Heart right ventricle (tissue), 16 donors: ENCODE results near the gene TBC1D4. TPM values are rescaled to one million over a fixed set of nuclear protein-coding genes. Genes with fewer than 3 reads are reported as not detected.

Source experiments
- ATAC-seq, 8 donors: fragments of 200-7000 bp; cut with Tn5 transposase; one replicate each; pipeline ENCODE4 v1.9.1; 2020; ENCODE audit warnings: mild to moderate bottlenecking in 8 of 8, moderate library complexity in 8 of 8, moderate number of reproducible peaks in 1 of 8
- DNase-seq, 2 donors: peaks; one replicate each; pipeline ENCODE4 v3.0.0-alpha.2; 2020
- H3K27ac ChIP-seq, 10 donors: fragments of 200-600 bp; sonication (generic) in 2 of 10; one replicate each; pipeline versions ENCODE4 v1.5.0 to v1.8.0; 2020 to 2022; ENCODE audit warnings: mild to moderate bottlenecking in 3 of 10
- H3K27me3 ChIP-seq, 7 donors: fragments of 200-600 bp; one replicate each; pipeline ENCODE4 v1.8.0; 2021 to 2022; ENCODE audit warnings: mild to moderate bottlenecking in 2 of 7
- H3K36me3 ChIP-seq, 9 donors: fragments of 200-600 bp; sonication (generic) in 1 of 9; one replicate each; pipeline versions ENCODE4 v1.5.0 to v1.8.0; 2020 to 2022; ENCODE audit warnings: mild to moderate bottlenecking in 2 of 9
- H3K4me1 ChIP-seq, 9 donors: fragments of 200-600 bp; sonication (generic) in 1 of 9; one replicate each; pipeline versions ENCODE4 v1.5.0 to v1.8.0; 2020 to 2022; ENCODE audit warnings: mild to moderate bottlenecking in 4 of 9
- H3K4me3 ChIP-seq, 10 donors: fragments of 200-600 bp; sonication (generic) in 2 of 10; one replicate each; pipeline versions ENCODE4 v1.5.0 to v1.8.0; 2020 to 2022; ENCODE audit warnings: mild to moderate bottlenecking in 7 of 10, moderate library complexity in 2 of 10
- H3K9me3 ChIP-seq, 11 donors: fragments of 200-600 bp in 10 of 11; sonication (generic) in 2 of 11; one replicate each; pipeline versions ENCODE4 v1.5.0 to v1.8.0; 2013 to 2022; ENCODE audit warnings: mild to moderate bottlenecking in 2 of 11, control low read depth in 1 of 11, moderate library complexity in 1 of 11
- WGBS, 2 donors: extraction: QIAGEN DNeasy Blood & Tissue Kit; methylation state at CpG; one replicate each; pipeline ENCODE4 v1.1.7; 2013; ENCODE audit warnings: inconsistent platforms in 1 of 2; 5-methylcytosine and 5-hydroxymethylcytosine counted together
- intact Hi-C, 10 donors: fragments of 100-400 bp; cut with DNase I; formaldehyde crosslinking; loops; one replicate each; pipeline versions ENCODE4 v1.11.1 to v1.14.2; 2022
- polyA plus RNA-seq, 2 donors: library from polyadenylated mRNA; stranded (reverse); fragments of 200-250 nt; gene quantifications; one replicate each; pipeline ENCODE4 v1.2.3, GENCODE V29; 2013
- total RNA-seq, 10 donors: library from RNA; stranded (reverse); fragmentation: NEBNext Ultra II Directional in 3 of 10; extraction: Animal tissue kit (Norgen Biotek cat#: 25700) in 3 of 10; gene quantifications; one replicate each; pipeline versions ENCODE4 v1.2.1 to v1.2.4, GENCODE V29; 2021 to 2023
- TF ChIP-seq, protein P1 (sequence below), 9 donors: fragments of 200-600 bp; sonication (generic) in 2 of 9; IDR thresholded peaks; one replicate each; pipeline versions ENCODE4 v1.5.0 to v1.8.0; 2021 to 2022; ENCODE audit warnings: antibody characterized with exemption in 9 of 9, mild to moderate bottlenecking in 5 of 9, moderate library complexity in 1 of 9
- donor health status: Arrhythmogenic right ventricular cardiomyopathy.
- donor health status: ischemic (EF 13 %, LVEDD 7.1; RV severe dilation, severe dysfunction).
- donor health status: healthy with polysubstance abuse.
- donor health status: DM: no; HTN: yes; CAD: no.
- donor health status: DM: no; HTN: no; CAD: no.
- donor health status: ischemic (EF 25% LVEDD 6.9; RV normal size, moderate dysfunction).
- donor health status: ischemic (EF 25% LVEDD 5.7; RV mildly dilated, moderate dysfunction).
- donor health status: healthy.
- donor health status: DM: yes; HTN: yes; CAD: no.
- donor health status: Ischemic cardiomyopathy.
- donor health status: ischemic (EF 35%, LVEDD 5.7; RV mildly dilated, moderate dysfunction).
- donor health status: nonischemic (EF 11% LVEDD 7.7; RV severe dilation, severe dysfunction).
- donor health status: DM: yes; HTN: yes; CAD: no.
- donor health status: PGD.
- donor health status: ischemic (EF 29% LVEDD 5.4; RV normal size, mild dysfunction).
- donor health status: nonischemic (EF 23%, LVEDD 6.1; RV moderate dilation, normal function).

Gene TBC1D4
- total and polyA plus RNA-seq, 12 donors: 10.1 to 124 (median 93.5) TPM

DNA sequence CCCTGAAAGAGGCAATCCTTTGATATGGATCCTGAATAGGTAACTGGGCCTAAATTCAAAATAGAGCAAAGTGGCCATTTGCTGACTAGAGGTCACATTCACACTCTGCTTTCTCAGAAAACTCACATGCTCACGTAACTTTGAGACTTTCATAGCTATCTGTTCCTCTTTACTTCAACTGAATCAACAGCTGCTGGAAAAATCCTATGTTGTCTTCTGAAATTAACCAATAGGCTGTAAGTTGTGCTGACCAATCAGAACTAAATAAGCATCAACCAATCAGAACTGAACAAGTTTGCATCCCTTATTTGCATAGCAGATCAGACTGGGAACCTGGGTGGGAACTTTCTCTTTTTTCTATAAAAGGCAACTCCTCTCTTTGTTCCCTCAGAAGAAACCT lies 24.0 kb upstream of the TBC1D4 start:
- ATAC-seq (peak in 1 of 8 donors; percentile 25), DNase-seq (no peak)
- no peaks in the 10 kb centered on the region for H3K27me3 ChIP-seq
- H3K9me3 ChIP-seq: no peaks in the 10 kb centered on the region
- TF ChIP-seq, protein P1, sequence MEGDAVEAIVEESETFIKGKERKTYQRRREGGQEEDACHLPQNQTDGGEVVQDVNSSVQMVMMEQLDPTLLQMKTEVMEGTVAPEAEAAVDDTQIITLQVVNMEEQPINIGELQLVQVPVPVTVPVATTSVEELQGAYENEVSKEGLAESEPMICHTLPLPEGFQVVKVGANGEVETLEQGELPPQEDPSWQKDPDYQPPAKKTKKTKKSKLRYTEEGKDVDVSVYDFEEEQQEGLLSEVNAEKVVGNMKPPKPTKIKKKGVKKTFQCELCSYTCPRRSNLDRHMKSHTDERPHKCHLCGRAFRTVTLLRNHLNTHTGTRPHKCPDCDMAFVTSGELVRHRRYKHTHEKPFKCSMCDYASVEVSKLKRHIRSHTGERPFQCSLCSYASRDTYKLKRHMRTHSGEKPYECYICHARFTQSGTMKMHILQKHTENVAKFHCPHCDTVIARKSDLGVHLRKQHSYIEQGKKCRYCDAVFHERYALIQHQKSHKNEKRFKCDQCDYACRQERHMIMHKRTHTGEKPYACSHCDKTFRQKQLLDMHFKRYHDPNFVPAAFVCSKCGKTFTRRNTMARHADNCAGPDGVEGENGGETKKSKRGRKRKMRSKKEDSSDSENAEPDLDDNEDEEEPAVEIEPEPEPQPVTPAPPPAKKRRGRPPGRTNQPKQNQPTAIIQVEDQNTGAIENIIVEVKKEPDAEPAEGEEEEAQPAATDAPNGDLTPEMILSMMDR (IDR thresholded peaks at IDR 0.05): no peak
- no peaks in the 10 kb centered on the region for H3K36me3 ChIP-seq
- intact Hi-C loops: no loop called here
- 86 to 89% methylated on average over 1 of the region's 1 CpG for WGBS, 2 donors
- H3K4me3 ChIP-seq: no peak overlapping the region
- H3K27ac ChIP-seq: no peak overlapping the region
- peaks cover 0 to 15% (median 0%) of the 10 kb centered on the region in 9 donors for H3K4me1 ChIP-seq

DNA sequence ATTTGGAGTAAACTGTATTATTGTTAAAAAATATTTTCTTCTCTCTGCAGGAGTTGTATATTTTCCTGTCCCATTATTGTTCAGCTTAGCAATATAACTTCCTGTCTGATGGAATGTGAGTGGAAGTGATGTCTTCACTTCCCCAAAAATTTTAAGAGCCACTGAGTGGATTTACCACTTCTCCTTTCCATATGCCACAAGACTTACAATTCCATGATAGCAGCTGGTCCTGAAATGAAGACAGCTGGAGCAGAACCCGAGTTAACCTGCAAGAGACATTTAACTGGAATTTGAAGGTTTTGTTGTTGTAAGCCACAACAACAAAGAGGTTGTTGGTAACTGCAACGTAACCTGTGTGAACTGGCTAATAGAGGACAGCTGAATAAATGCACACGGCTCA lies 23.4 kb upstream of the TBC1D4 start:
- 77 to 80% methylated on average over 3 of the region's 3 CpGs for WGBS, 2 donors
- no peak overlapping the region for H3K4me3 ChIP-seq
- no peak overlapping the region for H3K27ac ChIP-seq
- no peaks in the 10 kb centered on the region for H3K36me3 ChIP-seq
- peaks cover 0 to 15% (median 0%) of the 10 kb centered on the region in 9 donors for H3K4me1 ChIP-seq
- TF ChIP-seq, protein P1 (IDR thresholded peaks at IDR 0.05): no peak
- ATAC-seq (peak in 4 of 8 donors; percentile 20 to 69 (median 50)), DNase-seq (no peak)
- H3K9me3 ChIP-seq: no peaks in the 10 kb centered on the region
- no peaks in the 10 kb centered on the region for H3K27me3 ChIP-seq
- intact Hi-C loops: no loop called here

GRCh38 chr13:75495938-75496337 lies 14.0 kb upstream of the TBC1D4 start:
- Histone ChIP-seq H3K9me3 (no peaks in the 10 kb centered on the region), H3K27me3 (no peaks in the 10 kb centered on the region), H3K27ac (no peak overlapping the region), H3K36me3 (no peaks in the 10 kb centered on the region), H3K4me1 (no peaks in the 10 kb centered on the region), H3K4me3 (no peak overlapping the region)
- intact Hi-C loops: no loop called here
- WGBS, 2 donors: 89 to 94% methylated on average over 5 of the region's 5 CpGs
- no peak for ATAC-seq
- no peak for DNase-seq
- TF ChIP-seq, protein P1 (IDR thresholded peaks at IDR 0.05): no peak

DNA sequence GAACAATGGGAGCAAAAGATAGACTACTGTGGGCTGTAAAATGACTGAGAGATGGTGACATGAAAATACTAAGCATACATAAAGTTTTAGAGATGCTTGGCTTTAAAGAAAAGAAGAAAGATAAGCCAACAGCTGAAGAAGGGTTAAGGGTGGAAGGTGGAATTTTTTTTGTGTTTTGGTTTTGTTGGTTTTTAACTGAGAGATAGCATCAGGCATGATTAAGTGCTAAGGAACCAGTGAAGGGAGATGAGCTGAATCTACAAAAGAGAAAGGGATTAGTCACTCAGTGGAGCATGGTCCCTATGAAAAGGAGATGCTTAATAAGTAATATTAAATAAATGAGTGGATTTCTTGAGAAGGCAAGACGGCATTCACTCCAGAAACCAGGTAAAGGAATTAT lies 12.5 kb upstream of the TBC1D4 start:
- intact Hi-C loops: loop anchor here in 1 of 10 donors (5.0 kb wide), 1 partner anchor 187 kb away; no protein-coding TSS in a partner anchor
- TF ChIP-seq, protein P1 (IDR thresholded peaks at IDR 0.05): no peak
- WGBS, 2 donors: 82 to 97% methylated on average over 1 of the region's 1 CpG

More for the DNA sequence above, 12.5 kb upstream of the TBC1D4 start:
- DNase-seq (no peak), ATAC-seq (no peak)
- Histone ChIP-seq H3K27me3 (no peaks in the 10 kb centered on the region), H3K4me1 (peaks cover 0 to 8% (median 0%) of the 10 kb centered on the region in 9 donors), H3K36me3 (no peaks in the 10 kb centered on the region), H3K27ac (no peak overlapping the region), H3K9me3 (no peaks in the 10 kb centered on the region), H3K4me3 (no peak overlapping the region)
